HEK293 (cell line): Measurements from ENCODE around the gene AUH.

ENCODE experiments used
- CTCF ChIA-PET: fragments of 350-600 bp; formaldehyde crosslinking; extraction: SDS; loops from one replicate; lab custom pipeline; 2021; ENCODE audit warnings: antibody characterized with exemption; lab: Yijun Ruan, JAX
- POLR2A ChIA-PET: fragments of 300-600 bp; formaldehyde crosslinking; extraction: SDS; loops from one replicate; lab custom pipeline; 2020; ENCODE audit warnings: antibody characterized with exemption, inconsistent platforms; lab: Yijun Ruan, JAX
- H3K27ac ChIP-seq: fragments of 200-500 bp; sonication (Bioruptor generic); 2 replicates; pipeline ENCODE4 v1.5.1; 2014; ENCODE audit warnings: low read depth, low read length, control low read depth, inconsistent platforms; ENCODE audit errors: extremely low read depth
- H3K36me3 ChIP-seq, 2 experiments: fragments of 200-500 bp in 1 of 2; sonication (Bioruptor generic) in 1 of 2; 1 replicate in 1 of 2; 2 replicates in 1 of 2; pipeline ENCODE4 v1.5.1; 2014 to 2017; ENCODE audit warnings: inconsistent platforms in 2 of 2, low read length in 2 of 2; ENCODE audit not compliant: control insufficient read depth in 2 of 2, insufficient read depth in 1 of 2
- H3K4me1 ChIP-seq: fragments of 200-500 bp; sonication (Bioruptor generic); 2 replicates; pipeline ENCODE4 v1.5.1; 2014; ENCODE audit warnings: mild to moderate bottlenecking, low read length, inconsistent platforms; ENCODE audit not compliant: control insufficient read depth, insufficient read depth
- H3K4me3 ChIP-seq: 2 replicates; pipeline ENCODE4 v1.5.1; 2011; ENCODE audit warnings: low read depth, mild to moderate bottlenecking, control low read depth, low read length, moderate library complexity
- H3K9me3 ChIP-seq: fragments of 200-500 bp; sonication (Bioruptor generic); 2 replicates; pipeline ENCODE4 v1.5.1; 2014; ENCODE audit warnings: low read depth, low read length, inconsistent platforms; ENCODE audit not compliant: control insufficient read depth, insufficient read depth
- FEZF1 ChIP-seq: fragments of 450-650 bp; formaldehyde crosslinking; IDR thresholded peaks from 2 replicates; pipeline ENCODE4 v1.5.1; 2016; ENCODE audit warnings: missing biosample characterization, missing genetic modification characterization
- GLIS2 ChIP-seq: fragments of 450-650 bp; formaldehyde crosslinking; IDR thresholded peaks from 2 replicates; pipeline ENCODE4 v1.5.1; 2016; ENCODE audit warnings: missing biosample characterization, missing genetic modification characterization
- MEIS1 ChIP-seq: sonication (generic); formaldehyde crosslinking; IDR thresholded peaks from 2 replicates; pipeline ENCODE4 v1.8.1; 2022; ENCODE audit warnings: missing genetic modification reagents, mild to moderate bottlenecking, borderline replicate concordance
- REST ChIP-seq: fragments of 450-650 bp; formaldehyde crosslinking; IDR thresholded peaks from 2 replicates; pipeline ENCODE4 v1.5.1; 2016; ENCODE audit warnings: missing biosample characterization, missing genetic modification characterization
- SALL2 ChIP-seq: fragments of 450-650 bp; formaldehyde crosslinking; IDR thresholded peaks from 2 replicates; pipeline ENCODE4 v1.5.0; 2017; ENCODE audit warnings: missing biosample characterization, mild to moderate bottlenecking, missing genetic modification characterization, borderline replicate concordance
- SETDB1 ChIP-seq: IDR thresholded peaks from one replicate; pipeline ENCODE4 v1.6.1; 2017; ENCODE audit warnings: mild to moderate bottlenecking, low read length, moderate library complexity, mixed read lengths; ENCODE audit not compliant: insufficient read length
- SP7 ChIP-seq: fragments of 450-650 bp; formaldehyde crosslinking; IDR thresholded peaks from 2 replicates; pipeline ENCODE4 v1.5.1; 2016; ENCODE audit warnings: missing biosample characterization, missing genetic modification characterization
- ZBTB49 ChIP-seq: fragments of 450-650 bp; formaldehyde crosslinking; IDR thresholded peaks from 2 replicates; pipeline ENCODE4 v1.5.1; 2016; ENCODE audit warnings: missing biosample characterization, missing genetic modification characterization, low read depth
- ZNF121 ChIP-seq: fragments of 450-650 bp; formaldehyde crosslinking; IDR thresholded peaks from 2 replicates; pipeline ENCODE4 v1.5.1; 2016; ENCODE audit warnings: missing biosample characterization, missing genetic modification characterization
- ZNF146 ChIP-seq: fragments of 450-650 bp; formaldehyde crosslinking; IDR thresholded peaks from 2 replicates; pipeline ENCODE4 v1.5.1; 2016; ENCODE audit warnings: missing biosample characterization, missing genetic modification characterization
- ZNF157 ChIP-seq: fragments of 450-650 bp; formaldehyde crosslinking; IDR thresholded peaks from 2 replicates; pipeline ENCODE4 v1.5.1; 2016; ENCODE audit warnings: missing biosample characterization, missing genetic modification characterization
- ZNF184 ChIP-seq: fragments of 450-650 bp; IDR thresholded peaks from 2 replicates; pipeline ENCODE4 v1.5.1; 2018; ENCODE audit warnings: missing biosample characterization, mild to moderate bottlenecking, missing genetic modification characterization
- ZNF239 ChIP-seq: fragments of 450-650 bp; formaldehyde crosslinking; IDR thresholded peaks from 2 replicates; pipeline ENCODE4 v1.5.1; 2016; ENCODE audit warnings: missing biosample characterization, missing genetic modification characterization
- ZNF341 ChIP-seq: fragments of 450-650 bp; formaldehyde crosslinking; IDR thresholded peaks from 2 replicates; pipeline ENCODE4; 2016; ENCODE audit warnings: low read depth, missing biosample characterization, missing genetic modification characterization
- ZNF354C ChIP-seq: fragments of 450-650 bp; formaldehyde crosslinking; IDR thresholded peaks from 2 replicates; pipeline ENCODE4 v1.5.1; 2016; ENCODE audit warnings: missing biosample characterization, missing genetic modification characterization, low read depth, borderline replicate concordance
- ZNF404 ChIP-seq: fragments of 450-650 bp; formaldehyde crosslinking; IDR thresholded peaks from 2 replicates; pipeline ENCODE4 v1.5.1; 2017; ENCODE audit warnings: missing biosample characterization, missing genetic modification characterization
- ZNF449 ChIP-seq: fragments of 450-650 bp; formaldehyde crosslinking; IDR thresholded peaks from 2 replicates; pipeline ENCODE4 v1.5.1; 2017; ENCODE audit warnings: missing biosample characterization, mild to moderate bottlenecking, missing genetic modification characterization, moderate library complexity
- ZNF473 ChIP-seq: fragments of 450-650 bp; formaldehyde crosslinking; IDR thresholded peaks from 2 replicates; pipeline ENCODE4 v1.5.1; 2017; ENCODE audit warnings: missing biosample characterization, missing genetic modification characterization
- ZNF48 ChIP-seq: fragments of 450-650 bp; formaldehyde crosslinking; IDR thresholded peaks from 2 replicates; pipeline ENCODE4 v1.5.1; 2016; ENCODE audit warnings: missing biosample characterization, missing genetic modification characterization
- ZNF510 ChIP-seq: fragments of 450-650 bp; formaldehyde crosslinking; IDR thresholded peaks from 2 replicates; pipeline ENCODE4 v1.5.1; 2018; ENCODE audit warnings: mild to moderate bottlenecking, missing genetic modification characterization, missing biosample characterization; ENCODE audit not compliant: insufficient replicate concordance
- ZNF645 ChIP-seq: fragments of 450-650 bp; formaldehyde crosslinking; IDR thresholded peaks from 2 replicates; pipeline ENCODE4; 2016; ENCODE audit warnings: missing biosample characterization, missing genetic modification characterization
- ZNF704 ChIP-seq: fragments of 450-650 bp; formaldehyde crosslinking; IDR thresholded peaks from 2 replicates; pipeline ENCODE4 v1.5.1; 2016; ENCODE audit warnings: missing biosample characterization, missing genetic modification characterization
- ZNF768 ChIP-seq: fragments of 450-650 bp; formaldehyde crosslinking; IDR thresholded peaks from 2 replicates; pipeline ENCODE4 v1.5.1; 2018; ENCODE audit warnings: missing biosample characterization, mild to moderate bottlenecking, missing genetic modification characterization
- ZSCAN5A ChIP-seq: fragments of 450-650 bp; formaldehyde crosslinking; IDR thresholded peaks from 2 replicates; pipeline ENCODE4 v1.5.1; 2016; ENCODE audit warnings: missing biosample characterization, missing genetic modification characterization

The AUH gene

GRCh38 chr9:91220021-91220420 lies 141.7 kb downstream of the AUH start:
- POLR2A ChIA-PET = no interaction called here
- no peaks in the 10 kb centered on the region for H3K4me1 ChIP-seq
- CTCF ChIA-PET = no interaction called here
- no peaks in the 10 kb centered on the region for H3K9me3 ChIP-seq
- H3K36me3 ChIP-seq = peaks cover 0 to 19% of the 10 kb centered on the region in 2 experiments; a peak in 1 of 3 replicates
- no peak for TF ChIP-seq ZNF184 (tag by site-specific recombination)
- no peak for TF ChIP-seq SALL2 (tag by site-specific recombination)
- no peak for TF ChIP-seq ZNF121
- no peak for TF ChIP-seq ZNF157 (tag by site-specific recombination)
- TF ChIP-seq MEIS1 (CRISPR knock-in tag) = no peak
- TF ChIP-seq ZNF768 (tag by site-specific recombination) = no peak
- no peak for TF ChIP-seq FEZF1 (tag by site-specific recombination)
- no peak for TF ChIP-seq SP7 (tag by site-specific recombination)
- no peak for TF ChIP-seq ZSCAN5A
- TF ChIP-seq ZNF645 (tag by site-specific recombination) = no peak
- TF ChIP-seq ZNF354C (tag by site-specific recombination) = no peak
- H3K4me3 ChIP-seq = no peak overlapping the region
- no peak overlapping the region for H3K27ac ChIP-seq

- no peaks in the 10 kb centered on the region for H3K9me3 ChIP-seq
- H3K4me1 ChIP-seq = no peaks in the 10 kb centered on the region
- H3K4me3 ChIP-seq = no peak overlapping the region
- H3K36me3 ChIP-seq = peaks cover 0 to 19% of the 10 kb centered on the region in 2 experiments; a peak in 1 of 3 replicates
- no peak overlapping the region for H3K27ac ChIP-seq
- ChIA-PET POLR2A (no interaction called here), CTCF (no interaction called here)
- TF ChIP-seq ZNF341 (tag by site-specific recombination) (no peak), ZNF48 (tag by site-specific recombination) (no peak), SETDB1 (no peak), ZNF704 (tag by site-specific recombination) (no peak), ZNF239 (tag by site-specific recombination) (no peak), ZNF404 (tag by site-specific recombination) (no peak), ZNF645 (tag by site-specific recombination) (no peak), ZBTB49 (tag by site-specific recombination) (no peak), REST (tag by site-specific recombination) (no peak), ZNF473 (tag by site-specific recombination) (no peak), GLIS2 (no peak), ZNF146 (tag by site-specific recombination) (no peak), ZNF510 (tag by site-specific recombination) (no peak), ZNF449 (no peak)
These were observed 142.2 kb downstream of the AUH start for GRCh38 chr9:91219557-91219956.
